Activated T-helper 9 cell treated with anti-CD3 and anti-CD28 coated beads, Interleukin-2, amount 50 U/mL, for 16 hours (primary cell): ENCODE results near the gene TOM1.

Source experiments
- DNase-seq: peaks from one replicate; pipeline ENCODE4 v3.0.0-alpha.2; 2020; ENCODE audit warnings: low read depth

TOM1 gene

DNA sequence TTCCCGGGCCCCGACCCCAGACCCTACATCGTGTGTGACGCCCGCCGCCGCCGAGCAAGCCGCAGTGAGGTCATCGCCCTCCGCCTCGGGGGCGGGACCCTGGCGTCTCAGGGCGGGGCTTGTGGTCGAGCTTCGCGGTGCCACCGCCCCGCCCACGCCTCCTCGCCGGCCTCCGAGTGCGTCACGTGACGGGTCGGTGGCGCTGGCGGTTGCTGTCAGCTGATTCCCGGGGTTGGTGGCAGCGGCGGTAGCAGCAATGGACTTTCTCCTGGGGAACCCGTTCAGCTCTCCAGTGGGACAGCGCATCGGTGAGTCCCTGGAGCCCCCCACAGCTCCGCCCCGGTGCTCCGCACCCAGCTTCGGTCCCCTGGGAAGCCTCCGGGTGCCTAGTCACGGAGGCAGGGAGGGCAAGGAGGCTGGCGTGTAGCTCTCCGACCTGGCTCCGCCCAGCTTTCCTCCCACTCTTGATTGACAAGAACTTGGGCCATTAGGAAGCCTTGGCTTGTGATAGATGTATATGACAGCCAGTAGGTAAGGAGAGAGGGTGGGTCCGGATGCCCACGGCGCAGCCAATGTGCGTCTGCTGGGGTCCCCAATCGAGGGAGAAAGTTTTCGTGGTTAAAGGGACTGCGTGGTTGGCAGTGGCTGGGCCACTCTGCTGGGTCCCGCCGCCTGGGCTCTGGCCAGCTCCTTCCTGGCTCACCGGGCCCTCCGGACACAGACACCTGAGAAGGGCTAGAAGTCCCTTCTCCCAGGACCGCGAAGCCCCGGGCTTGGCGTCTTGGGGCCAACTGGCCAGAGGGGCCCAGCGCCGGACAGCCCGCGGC lies at the start of gene TOM1:
Gene TOM1, plus strand, starts transcription at position 222 of the 827 bp plus-strand sequence. Its CDS starts 35 bp downstream, at position 257.
- peak; percentile 97 for DNase-seq

DNA sequence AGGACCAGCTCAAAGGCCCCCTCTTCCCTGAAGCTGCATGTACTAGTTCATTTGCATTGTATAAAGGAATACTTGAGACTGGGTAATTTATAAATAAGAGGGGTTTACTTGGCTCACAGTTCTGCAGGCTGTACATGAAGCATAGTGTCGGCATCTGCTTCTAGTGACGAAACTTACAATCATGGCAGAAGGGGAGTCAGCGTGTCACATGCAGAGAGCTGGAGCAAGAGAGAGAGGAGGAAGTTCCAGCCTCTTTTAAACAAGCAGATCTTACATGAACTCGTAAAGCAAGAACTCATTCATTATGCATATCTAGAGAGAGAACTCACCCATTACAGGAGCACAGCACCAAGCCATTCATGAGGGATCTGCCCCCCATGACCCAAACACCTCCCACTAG lies 49.5 kb upstream of the TOM1 start:
- no peak for DNase-seq

DNA sequence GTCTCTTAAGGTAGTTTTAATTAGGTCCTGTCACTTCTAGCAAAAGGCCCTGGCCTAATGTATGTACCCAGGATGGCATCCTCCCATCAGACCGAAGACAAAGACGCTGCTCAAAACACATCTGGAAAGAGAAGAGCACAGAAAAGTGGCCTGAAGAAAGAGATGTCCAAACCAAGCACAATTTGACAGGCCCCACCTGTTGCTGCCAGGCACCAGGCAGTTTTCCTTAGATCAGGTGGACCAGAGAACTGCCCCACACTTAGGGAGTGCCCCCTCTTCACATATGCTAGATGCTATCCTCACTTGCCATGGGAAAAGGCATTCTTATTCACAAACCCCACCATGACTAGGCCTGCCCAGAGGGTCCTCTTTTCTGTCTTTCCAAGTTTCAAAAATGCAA lies 45.7 kb upstream of the TOM1 start:
- DNase-seq = no peak

DNA sequence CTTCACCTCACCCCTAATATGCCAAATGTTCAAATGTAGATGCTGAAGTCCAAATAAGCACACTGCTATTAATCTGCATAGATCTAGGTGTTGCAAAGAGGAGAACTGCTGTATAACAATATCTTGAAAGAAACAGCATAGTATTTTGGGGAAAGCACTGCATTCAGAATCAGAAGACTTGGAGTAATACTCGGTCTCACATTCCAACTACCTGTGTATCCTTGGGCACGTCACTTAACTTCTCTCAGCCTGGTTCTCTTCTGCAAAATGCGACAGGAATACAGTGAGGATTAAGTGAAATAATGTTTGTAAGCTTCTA lies 42.7 kb upstream of the TOM1 start:
- DNase-seq = no peak

DNA sequence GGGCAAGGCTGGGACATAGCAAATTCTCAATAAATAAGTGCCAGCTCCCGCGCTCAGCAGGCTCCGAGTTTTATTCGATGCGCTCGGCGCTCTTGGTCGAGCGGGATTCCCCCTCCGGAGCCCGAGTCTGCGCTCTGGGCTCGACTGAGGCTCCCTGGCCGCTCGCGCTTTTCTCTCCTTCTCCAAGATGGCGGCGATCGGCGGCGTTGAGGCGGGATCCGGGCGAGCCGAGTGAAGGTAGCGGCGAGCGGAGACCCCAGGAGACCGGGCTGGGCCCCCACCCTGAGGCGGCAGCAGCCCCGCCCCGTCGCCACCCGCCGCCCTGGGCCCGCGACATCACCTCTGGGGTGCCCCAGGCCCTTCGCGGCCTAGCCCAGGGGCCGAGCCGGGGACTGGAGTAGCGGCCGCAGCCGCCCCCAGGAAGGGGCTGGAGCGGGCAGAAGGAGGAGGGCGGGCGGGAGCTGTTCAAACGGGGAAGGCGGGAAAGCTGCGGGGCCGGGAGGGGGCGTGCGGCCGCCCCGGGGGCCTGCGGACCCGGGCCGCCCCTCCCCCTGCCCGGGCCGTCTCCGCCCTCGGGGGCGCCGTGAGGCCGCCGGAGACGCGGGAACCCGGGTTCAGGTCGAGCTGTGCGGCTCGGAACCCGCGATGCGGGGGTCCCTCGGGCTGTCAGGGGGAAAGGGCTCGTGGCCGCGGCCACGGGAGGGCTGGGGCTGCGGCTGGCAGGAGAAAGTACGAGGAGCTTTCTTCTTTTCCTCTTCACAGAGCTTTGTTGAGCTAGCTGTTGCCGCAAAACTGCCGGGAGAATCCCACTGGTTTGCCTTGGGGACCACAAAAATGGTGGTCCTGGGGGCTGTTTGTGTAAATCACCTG lies 42.1 kb upstream of the TOM1 start, which contains the start of gene HMGXB4:
Gene HMGXB4, plus strand, starts transcription at position 173 of the 870 bp plus-strand sequence. CDS start 4,898 bp downstream, outside the sequence.
- DNase-seq = peak; percentile 81

DNA sequence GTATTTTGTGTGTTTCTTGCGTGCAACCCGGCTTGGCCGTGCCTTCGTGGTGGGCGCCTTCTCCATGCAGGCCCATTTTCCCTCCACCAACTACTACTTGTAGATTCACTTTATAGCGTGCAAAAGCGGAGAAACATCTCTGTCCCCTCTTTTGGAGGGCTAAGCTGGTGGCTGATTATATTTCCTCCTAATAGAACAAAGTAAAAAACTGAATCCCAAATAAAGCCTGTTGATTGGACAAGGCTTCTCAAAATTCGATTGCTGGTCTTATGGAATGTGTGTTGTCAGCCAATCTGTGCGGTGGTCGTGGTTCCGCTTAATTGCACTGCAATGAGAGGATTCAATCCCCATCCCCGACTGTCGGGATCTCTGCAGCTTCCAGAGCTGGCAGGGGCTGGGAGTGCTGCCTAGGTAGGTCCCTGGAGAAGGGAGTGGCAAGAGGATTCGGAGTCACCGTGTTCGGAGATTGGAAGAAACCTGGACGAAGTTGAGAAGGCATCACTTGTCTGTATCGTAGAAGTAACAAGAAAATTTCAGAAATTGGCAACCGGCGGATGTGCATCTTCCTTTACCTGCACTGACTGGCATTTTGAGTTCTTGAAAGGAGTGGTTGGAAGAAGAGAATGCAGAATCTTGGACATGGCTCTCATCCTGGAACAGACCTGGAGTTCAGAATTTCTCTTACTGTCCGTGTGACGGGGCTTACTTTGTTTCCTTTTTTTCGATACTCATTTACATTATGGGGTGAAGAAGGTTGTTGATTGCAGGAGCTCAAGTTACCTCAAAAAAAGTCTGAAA lies 41.3 kb upstream of the TOM1 start:
- DNase-seq = no peak

DNA sequence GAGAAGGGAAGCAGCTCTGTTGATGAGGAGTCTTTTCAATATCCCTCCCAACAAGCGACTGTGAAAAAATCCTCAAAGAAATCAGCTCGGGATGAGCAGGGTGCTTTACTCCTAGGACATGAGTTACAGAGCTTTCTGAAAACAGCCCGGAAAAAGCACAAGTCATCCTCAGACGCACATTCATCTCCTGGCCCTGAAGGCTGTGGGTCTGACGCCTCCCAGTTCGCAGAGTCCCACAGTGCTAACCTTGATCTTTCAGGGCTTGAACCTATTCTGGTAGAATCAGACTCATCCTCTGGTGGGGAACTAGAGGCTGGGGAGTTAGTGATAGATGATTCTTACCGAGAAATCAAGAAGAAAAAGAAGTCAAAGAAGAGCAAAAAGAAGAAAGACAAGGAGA lies 34.7 kb upstream of the TOM1 start:
- no peak for DNase-seq

DNA sequence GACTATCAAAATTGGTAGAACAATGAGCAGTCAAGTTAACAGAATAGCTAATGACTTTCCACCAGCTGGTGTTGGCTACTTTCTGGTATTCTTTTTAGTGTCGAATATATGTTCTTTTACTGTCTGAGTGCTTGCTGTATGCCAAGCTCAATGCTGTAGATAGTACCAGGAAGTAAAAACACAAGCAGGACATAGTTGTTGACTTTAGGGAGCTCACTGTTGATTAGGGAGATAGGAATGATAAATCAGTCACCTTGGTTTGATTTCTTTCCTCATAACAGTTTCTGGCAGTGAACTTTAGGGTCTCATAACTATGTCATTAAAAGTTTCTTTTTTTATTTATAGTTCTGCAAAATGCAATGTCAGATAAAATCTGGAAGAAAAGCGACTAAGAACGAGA lies 33.4 kb upstream of the TOM1 start:
- no peak for DNase-seq

DNA sequence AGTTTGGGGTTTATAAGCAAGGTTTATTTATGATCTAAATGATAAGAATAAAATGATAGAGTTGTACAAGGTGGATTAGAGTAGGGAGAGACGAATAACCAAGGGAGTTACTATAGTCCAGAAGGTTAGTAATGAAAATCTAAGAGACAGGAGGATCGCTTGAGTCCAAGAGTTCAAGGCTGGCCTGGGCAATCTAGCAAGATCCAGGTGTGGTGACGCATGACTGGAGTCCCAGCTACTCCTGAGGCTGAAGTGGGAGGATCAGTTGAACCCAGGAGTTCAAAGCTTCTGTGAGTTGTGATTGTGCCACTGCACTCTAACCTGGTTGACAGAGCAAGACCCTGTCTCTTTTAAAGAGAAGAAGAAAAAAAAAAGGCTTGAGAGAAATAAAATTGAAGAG lies 30.1 kb upstream of the TOM1 start:
- DNase-seq = no peak

DNA sequence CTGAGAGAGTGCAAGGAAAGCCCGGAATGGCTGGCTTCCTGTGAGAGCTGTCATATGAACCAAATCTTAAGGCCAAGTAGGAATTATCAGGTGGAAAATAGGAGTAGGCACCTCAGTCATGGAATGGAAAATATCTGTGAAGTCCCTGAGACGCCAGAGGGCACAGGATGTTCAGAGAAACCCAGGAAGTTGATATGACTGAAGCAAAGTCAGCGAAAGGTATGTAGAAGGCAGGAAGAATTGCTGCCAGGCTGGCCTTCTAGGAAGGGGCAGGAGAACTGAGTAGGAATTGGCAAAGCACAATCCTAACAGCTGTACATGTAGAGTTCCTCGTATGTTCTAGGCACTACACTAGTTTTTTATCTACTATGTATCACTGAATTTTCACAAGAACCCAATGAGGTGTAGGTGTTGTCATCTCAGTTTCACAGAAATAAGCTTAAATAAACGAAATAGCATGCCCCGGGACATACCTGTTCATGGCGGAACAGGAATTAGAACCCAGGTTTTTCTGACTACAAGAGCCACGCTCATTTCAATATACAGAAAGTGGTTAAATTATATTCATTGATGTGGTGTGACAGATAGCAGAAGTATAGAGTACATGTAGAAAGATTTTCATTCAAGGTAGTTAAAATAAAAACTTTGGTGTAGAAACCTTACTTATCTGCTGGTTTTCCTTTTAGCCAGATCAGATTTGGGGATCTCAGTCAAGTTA lies 25.4 kb upstream of the TOM1 start:
- DNase-seq = no peak

DNA sequence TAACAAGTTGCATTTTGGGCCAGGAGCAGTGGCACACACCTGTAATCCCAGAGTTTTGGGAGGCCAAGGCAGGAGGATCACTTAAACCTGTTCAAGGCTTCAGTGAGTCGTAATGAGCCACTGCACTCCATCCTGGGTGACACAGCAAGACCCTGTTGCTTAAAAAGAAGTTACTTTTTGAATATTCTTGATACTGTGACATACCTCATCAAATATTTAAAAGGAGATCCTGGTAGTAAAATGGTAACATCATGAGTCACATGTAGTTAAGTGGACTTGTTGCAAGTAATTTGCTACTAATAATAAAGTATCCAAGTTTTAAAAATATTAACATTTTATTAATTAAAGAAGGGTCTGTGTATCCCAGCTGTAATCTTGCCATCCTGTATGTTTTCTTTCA lies 24.1 kb upstream of the TOM1 start:
- no peak for DNase-seq

DNA sequence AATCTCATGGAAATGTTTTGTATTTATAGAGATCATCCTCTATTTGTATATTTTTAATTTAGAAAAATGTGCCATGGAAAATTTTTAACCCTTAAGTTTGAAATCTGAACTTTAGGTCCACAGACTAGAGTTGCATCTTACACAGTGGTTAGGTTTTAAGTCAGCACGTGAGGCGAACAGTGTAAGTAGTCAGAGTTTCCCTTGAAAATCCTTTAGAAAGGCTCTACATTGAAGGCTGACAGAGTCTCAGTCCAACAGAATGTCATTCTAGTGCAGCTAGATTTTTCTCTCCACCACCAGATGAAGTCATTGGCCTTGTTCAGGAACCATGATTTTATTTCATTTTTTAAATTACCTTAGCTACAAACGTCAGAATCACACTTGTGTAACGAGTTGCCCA lies 23.7 kb upstream of the TOM1 start:
- no peak for DNase-seq

DNA sequence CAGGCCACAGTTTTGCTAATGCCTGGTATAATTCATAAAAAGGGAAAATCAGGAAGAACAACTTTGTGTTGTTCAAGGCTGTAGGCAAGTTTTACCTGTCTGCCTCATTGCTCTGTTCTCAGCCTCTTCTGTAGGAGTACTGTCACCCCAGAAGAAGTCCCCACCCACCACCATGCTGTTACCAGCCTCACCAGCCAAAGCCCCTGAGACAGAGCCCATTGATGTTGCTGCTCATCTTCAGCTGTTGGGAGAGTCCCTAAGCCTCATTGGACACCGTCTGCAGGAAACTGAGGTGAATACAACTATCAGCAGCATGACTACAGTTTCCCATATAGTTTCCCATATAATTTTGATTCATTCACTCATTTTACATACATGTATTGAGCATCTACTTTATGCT lies 11.6 kb upstream of the TOM1 start:
- DNase-seq = no peak

DNA sequence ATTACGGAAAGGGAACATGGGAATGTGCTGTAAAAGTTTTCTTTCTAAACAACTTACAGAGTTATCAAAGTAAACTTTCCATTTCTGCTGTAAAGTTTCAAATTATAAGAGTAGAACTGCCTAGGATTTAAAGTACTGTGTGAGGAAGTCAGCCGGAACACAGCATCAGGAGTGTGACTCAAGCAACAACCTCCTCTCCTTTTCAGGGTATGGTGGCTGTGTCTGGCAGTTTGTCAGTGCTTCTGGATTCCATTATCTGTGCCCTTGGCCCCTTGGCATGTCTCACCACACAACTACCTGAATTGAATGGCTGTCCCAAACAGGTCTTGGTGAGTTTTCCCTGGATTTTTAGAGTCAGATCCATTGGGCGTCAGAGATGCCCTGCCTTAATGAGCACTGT lies 6.9 kb upstream of the TOM1 start:
- DNase-seq = no peak

DNA sequence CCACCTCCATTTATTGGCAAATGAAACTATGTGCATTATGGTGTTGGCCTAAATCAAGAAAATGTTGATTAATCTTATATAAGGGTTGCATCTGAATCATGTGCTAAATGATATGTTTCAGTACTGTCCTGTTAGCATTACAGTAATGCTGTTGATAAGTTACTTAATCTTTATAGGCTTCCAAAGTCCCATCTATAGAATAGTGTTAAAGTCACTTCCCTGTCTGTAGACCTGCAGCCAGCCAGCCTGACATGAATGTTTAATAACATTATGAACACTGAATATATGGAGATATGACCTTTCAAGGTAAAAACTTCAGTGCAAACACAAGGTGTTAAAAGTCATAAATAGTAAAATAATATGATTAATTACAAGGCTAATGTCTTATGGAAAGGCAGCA lies 3.6 kb upstream of the TOM1 start:
- DNase-seq = no peak

DNA sequence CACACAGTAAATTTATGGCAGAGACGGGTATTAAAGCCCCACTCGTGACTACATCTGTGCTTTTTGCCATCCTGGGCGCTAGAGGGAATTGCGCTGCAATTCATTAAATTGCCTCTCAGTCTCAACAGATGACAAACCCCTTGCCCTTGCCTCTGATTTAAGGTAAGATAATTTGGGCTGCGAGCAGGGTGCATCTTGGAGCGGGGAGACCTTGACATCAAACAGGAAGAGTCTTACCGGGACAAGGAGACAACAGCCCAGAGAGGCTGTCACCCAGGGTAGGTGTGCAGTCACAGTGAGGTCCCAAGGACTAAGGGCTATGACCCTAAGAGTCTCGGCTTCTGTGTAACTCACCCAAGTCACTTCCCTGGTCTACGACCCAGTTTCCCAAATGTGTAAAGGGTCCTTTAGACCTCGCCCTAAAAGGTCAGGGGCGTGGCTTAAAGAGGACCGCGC lies 449 bp upstream of the TOM1 start:
- no peak for DNase-seq

DNA sequence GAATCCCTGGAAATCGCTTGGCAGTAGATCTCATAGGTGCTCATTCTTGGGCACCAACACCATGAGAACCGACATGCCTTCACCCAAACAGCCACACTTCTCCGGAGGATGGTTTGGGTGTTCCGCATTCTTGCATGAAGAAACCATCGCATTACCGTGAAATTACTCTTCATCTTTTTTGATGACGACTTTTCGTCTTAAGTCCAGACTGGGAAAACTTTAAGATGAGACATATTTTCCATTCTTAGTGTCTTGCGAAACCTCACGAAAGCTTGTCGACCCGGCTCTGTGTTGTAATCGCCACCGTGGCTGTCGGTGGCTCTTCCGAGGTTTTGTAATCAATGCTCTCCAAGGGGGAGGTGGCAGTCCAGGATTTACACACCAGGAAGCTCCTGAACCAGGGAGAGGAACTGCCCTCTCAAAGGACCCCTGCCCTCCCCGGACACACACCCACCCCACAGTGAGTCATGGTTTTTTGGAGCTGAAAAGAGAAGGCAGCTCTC lies 1.7 kb downstream of the TOM1 start:
- no peak for DNase-seq

DNA sequence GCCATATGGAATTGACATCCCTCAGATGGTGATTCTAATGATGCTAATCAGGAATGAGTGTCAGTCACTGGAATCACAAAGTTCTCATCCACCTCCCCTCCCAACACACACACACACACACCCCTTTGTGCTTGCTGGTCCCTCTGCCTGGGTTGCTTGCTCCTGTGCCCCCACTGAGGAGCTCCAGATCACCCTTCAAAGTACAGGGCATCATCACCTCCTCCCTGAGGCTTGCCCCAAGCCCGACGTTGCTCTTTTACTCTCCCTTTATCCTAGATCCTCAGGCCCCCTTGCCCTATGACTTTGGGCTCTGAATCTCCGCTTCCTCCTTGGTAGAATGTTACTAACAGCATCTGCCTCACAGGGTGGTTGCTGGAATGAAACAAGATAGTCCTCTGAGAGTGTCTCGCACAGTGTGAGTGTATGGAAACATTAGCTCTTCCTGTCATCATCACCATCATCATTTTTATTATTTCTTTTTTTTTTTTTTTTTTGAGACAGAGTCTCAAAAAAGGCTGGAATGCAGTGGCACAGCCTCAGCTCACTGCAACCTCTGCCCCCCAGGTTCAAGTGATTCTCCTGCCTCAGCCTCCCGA lies 3.4 kb downstream of the TOM1 start:
- no peak for DNase-seq

DNA sequence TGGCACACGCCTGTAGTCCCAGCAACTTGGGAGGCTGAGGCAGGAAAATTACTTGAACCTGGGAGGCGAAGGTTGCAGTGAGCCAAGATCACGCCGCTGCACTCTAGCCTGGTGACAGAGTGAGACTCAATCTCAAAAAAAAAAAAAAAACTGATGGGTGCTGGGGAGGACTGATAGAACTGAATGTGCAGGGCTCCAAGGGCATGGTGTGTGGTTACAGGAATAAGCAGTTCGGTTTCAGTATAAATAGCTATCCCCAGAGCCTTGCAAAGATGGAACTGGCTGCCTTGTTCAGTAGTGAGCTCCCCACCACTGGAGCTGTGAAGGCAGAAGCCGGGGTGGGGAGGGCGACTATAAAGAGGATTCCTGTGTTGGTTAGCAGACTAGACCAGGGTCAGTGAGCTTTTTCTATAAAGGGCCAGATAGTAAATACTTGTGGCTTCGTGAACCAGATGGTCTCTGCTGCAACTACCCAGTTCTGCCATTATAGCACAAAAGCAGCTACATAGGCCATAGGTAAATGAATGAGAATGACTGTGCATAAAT lies 5.9 kb downstream of the TOM1 start:
- no peak for DNase-seq

DNA sequence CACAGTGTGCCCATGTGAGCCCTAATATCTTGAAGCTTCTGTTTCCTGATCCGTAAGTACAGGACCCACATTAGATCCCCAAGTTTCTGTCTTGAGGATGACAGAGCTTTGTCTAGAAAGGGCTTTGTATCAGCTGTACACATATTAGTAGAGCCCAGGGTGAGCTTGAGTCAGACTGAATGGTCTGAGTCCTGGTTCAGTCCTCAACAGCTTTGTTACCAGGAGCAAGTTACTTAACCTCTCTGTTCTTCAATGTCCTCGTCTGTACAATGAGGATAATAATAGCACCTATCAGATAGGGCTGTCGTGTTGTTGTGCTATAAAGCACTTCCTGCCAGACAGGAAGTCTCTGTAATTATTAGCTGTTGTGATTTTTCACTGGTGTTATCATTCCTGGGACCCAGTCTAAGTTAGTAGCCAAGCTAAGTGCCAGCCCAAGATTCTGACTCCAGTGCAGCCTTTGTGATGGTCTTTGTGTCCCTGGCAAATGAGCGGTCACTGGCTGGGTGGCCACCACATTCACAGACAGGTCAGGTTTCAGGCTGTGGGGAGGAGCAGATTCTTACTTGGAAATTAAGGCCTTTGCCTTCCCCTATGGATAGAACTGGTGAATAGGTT lies 6.8 kb downstream of the TOM1 start:
- no peak for DNase-seq
